ENCODE data around the gene CREB3. TPM values are rescaled to one million over a fixed set of nuclear protein-coding genes. Genes with fewer than 3 reads are reported as not detected.

The CREB3 gene
- total RNA-seq, 3 donors from 2014 or later, result 46.4 to 49.9 (median 47.2) TPM

GRCh38 chr9:35760651-35761050 is 28.2 kb downstream of the CREB3 start:
- no peak for DNase-seq (ENCODE audit: low spot score in 2 of 2)
- no peaks in the 10 kb centered on the region for H3K36me3 ChIP-seq
- peaks cover 3 to 11% of the 10 kb centered on the region in 2 donors for H3K4me1 ChIP-seq
- no peak for TF ChIP-seq POLR2A (IDR thresholded peaks at IDR 0.05)
- no peak for TF ChIP-seq POLR2AphosphoS5 (IDR thresholded peaks at IDR 0.05)
- no peak for TF ChIP-seq CTCF (IDR thresholded peaks at IDR 0.05)
- H3K27me3 ChIP-seq, result no peaks in the 10 kb centered on the region
- peak overlapping the region in 1 of 2 donors; percentile 22 for H3K27ac ChIP-seq
- intact Hi-C loops (cut with DNase I; ENCODE audit: low total_unique reads), result no loop called here
- no peaks in the 10 kb centered on the region for H3K9me3 ChIP-seq
- H3K4me3 ChIP-seq, result no peak overlapping the region

GRCh38 chr9:35763181-35763580 is 30.7 kb downstream of the CREB3 start:
- no peak overlapping the region for H3K27ac ChIP-seq
- no peak for DNase-seq (ENCODE audit: low spot score in 2 of 2)
- no peaks in the 10 kb centered on the region for H3K27me3 ChIP-seq
- TF ChIP-seq POLR2A (IDR thresholded peaks at IDR 0.05) (no peak), CTCF (IDR thresholded peaks at IDR 0.05) (no peak), POLR2AphosphoS5 (IDR thresholded peaks at IDR 0.05) (no peak)
- H3K9me3 ChIP-seq, result no peaks in the 10 kb centered on the region
- no peaks in the 10 kb centered on the region for H3K36me3 ChIP-seq
- peaks cover 3 to 5% of the 10 kb centered on the region in 2 donors for H3K4me1 ChIP-seq
- H3K4me3 ChIP-seq, result no peak overlapping the region
- intact Hi-C loops (cut with DNase I; ENCODE audit: low total_unique reads), result no loop called here

GRCh38 chr9:35763803-35764202 is 31.3 kb downstream of the CREB3 start:
- TF ChIP-seq CTCF (IDR thresholded peaks at IDR 0.05), result no peak
- no peak for TF ChIP-seq POLR2A (IDR thresholded peaks at IDR 0.05)
- TF ChIP-seq POLR2AphosphoS5 (IDR thresholded peaks at IDR 0.05), result no peak
- no peak for DNase-seq (ENCODE audit: low spot score in 2 of 2)
- intact Hi-C loops (cut with DNase I; ENCODE audit: low total_unique reads), result no loop called here
- Histone ChIP-seq H3K36me3 (no peaks in the 10 kb centered on the region), H3K27me3 (no peaks in the 10 kb centered on the region), H3K9me3 (no peaks in the 10 kb centered on the region), H3K27ac (no peak overlapping the region), H3K4me1 (peaks cover 0 to 3% of the 10 kb centered on the region in 2 donors), H3K4me3 (no peak overlapping the region)

- intact Hi-C loops (cut with DNase I; ENCODE audit: low total_unique reads), result no loop called here
- peaks cover 0 to 15% of the 10 kb centered on the region in 2 donors for H3K4me1 ChIP-seq
These were observed 34.5 kb downstream of the CREB3 start for GRCh38 chr9:35766997-35767396.

GRCh38 chr9:35767458-35767857 is 35.0 kb downstream of the CREB3 start:
- intact Hi-C loops (cut with DNase I; ENCODE audit: low total_unique reads), result no loop called here
- Histone ChIP-seq H3K4me1 (peaks cover 0 to 15% of the 10 kb centered on the region in 2 donors), H3K27ac (no peak overlapping the region), H3K4me3 (no peak overlapping the region), H3K36me3 (no peaks in the 10 kb centered on the region), H3K9me3 (no peaks in the 10 kb centered on the region), H3K27me3 (no peaks in the 10 kb centered on the region)
- no peak for TF ChIP-seq POLR2AphosphoS5 (IDR thresholded peaks at IDR 0.05)
- no peak for TF ChIP-seq CTCF (IDR thresholded peaks at IDR 0.05)
- TF ChIP-seq POLR2A (IDR thresholded peaks at IDR 0.05), result no peak
- DNase-seq (ENCODE audit: low spot score in 2 of 2), result no peak

More at GRCh38 chr9:35766997-35767396, 34.5 kb downstream of the CREB3 start:
- no peaks in the 10 kb centered on the region for H3K36me3 ChIP-seq
- H3K4me3 ChIP-seq, result no peak overlapping the region
- DNase-seq (ENCODE audit: low spot score in 2 of 2), result no peak
- H3K9me3 ChIP-seq, result no peaks in the 10 kb centered on the region
- H3K27ac ChIP-seq, result no peak overlapping the region
- H3K27me3 ChIP-seq, result no peaks in the 10 kb centered on the region
- TF ChIP-seq CTCF (IDR thresholded peaks at IDR 0.05) (no peak), POLR2AphosphoS5 (IDR thresholded peaks at IDR 0.05) (no peak), POLR2A (IDR thresholded peaks at IDR 0.05) (no peak)

Data from breast epithelium (tissue), 4 donors.